B cell (primary cell): ENCODE data around the gene CYB5B.

Experiments used
- EZH2 ChIP-seq: IDR thresholded peaks from 2 replicates; pipeline ENCODE4 v1.6.1; 2012; ENCODE audit warnings: borderline replicate concordance, low read depth, mild to moderate bottlenecking, moderate library complexity, low read length; ENCODE audit not compliant: insufficient read depth, poor library complexity, severe bottlenecking
- TF ChIP-seq, protein P1 (sequence below): fragments of 200-600 bp; IDR thresholded peaks from one replicate; pipeline ENCODE4 v1.8.0; 2022; ENCODE audit warnings: antibody characterized with exemption, mild to moderate bottlenecking

DNA sequence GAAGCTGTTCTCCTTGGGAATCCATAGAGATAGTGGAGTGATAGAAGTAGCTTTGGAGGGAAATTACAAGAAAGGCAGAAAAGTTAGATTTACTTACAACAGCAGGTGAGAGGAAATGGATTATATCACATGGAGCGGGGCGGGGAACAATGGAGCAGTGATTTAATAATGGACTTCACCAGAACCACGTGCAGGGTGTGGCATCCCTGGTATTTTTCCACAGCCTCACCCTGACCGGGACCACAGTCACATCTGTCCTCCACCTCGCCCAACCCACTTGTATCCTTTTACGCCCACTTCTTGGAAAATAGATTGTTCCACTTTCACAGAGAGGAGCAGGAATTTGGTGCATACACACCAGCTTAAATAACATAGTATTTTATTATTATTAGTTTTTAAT lies 15.9 kb upstream of the CYB5B start:
- TF ChIP-seq, protein P1, sequence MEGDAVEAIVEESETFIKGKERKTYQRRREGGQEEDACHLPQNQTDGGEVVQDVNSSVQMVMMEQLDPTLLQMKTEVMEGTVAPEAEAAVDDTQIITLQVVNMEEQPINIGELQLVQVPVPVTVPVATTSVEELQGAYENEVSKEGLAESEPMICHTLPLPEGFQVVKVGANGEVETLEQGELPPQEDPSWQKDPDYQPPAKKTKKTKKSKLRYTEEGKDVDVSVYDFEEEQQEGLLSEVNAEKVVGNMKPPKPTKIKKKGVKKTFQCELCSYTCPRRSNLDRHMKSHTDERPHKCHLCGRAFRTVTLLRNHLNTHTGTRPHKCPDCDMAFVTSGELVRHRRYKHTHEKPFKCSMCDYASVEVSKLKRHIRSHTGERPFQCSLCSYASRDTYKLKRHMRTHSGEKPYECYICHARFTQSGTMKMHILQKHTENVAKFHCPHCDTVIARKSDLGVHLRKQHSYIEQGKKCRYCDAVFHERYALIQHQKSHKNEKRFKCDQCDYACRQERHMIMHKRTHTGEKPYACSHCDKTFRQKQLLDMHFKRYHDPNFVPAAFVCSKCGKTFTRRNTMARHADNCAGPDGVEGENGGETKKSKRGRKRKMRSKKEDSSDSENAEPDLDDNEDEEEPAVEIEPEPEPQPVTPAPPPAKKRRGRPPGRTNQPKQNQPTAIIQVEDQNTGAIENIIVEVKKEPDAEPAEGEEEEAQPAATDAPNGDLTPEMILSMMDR, result no peak
- TF ChIP-seq EZH2, result no peak
